SK-N-SH (cell line): ENCODE measurements around the gene UGT1A10.

Source experiments
- CTCF ChIP-seq: fragments of 200-600 bp; sonication (generic); IDR thresholded peaks from 2 replicates; pipeline ENCODE4 v1.6.1; 2017; ENCODE audit warnings: antibody characterized with exemption, mild to moderate bottlenecking, moderate library complexity
- NFIC ChIP-seq: IDR thresholded peaks from 2 replicates; pipeline ENCODE4 v1.4.0; 2012; ENCODE audit warnings: borderline replicate concordance
- NRF1 ChIP-seq: IDR thresholded peaks from 2 replicates; pipeline ENCODE4 v1.6.1; 2012; ENCODE audit warnings: low read depth, mild to moderate bottlenecking, low read length
- RFX5 ChIP-seq: IDR thresholded peaks from 2 replicates; pipeline ENCODE4 v1.6.1; 2012; ENCODE audit warnings: mild to moderate bottlenecking, improper control_type of control experiment, low read length
- YY1 ChIP-seq: IDR thresholded peaks from 2 replicates; pipeline ENCODE4 v1.4.0; 2012; ENCODE audit warnings: low read depth, mild to moderate bottlenecking

GRCh38 chr2:233798335-233799086 is 162.3 kb downstream of the UGT1A10 start:
- no peak for TF ChIP-seq YY1
- TF ChIP-seq RFX5 = no peak
- TF ChIP-seq NRF1 = no peak
- no peak for TF ChIP-seq NFIC
- TF ChIP-seq CTCF = no peak
